HUES48 (cell line): Measurements from ENCODE around the gene THSD4.
"Not testable (repeated sequence)": the region's sequence is repeated elsewhere in the genome, so short reads cannot be mapped to it uniquely, and the experiment has no call there.

Experiments
- H3K27ac ChIP-seq: one replicate; pipeline ENCODE4 v1.7.0; 2013; ENCODE audit warnings: low read depth, low read length, inconsistent platforms
- H3K27me3 ChIP-seq: 2 replicates; pipeline ENCODE4 v1.6.1; 2013; ENCODE audit warnings: mild to moderate bottlenecking, low read length; ENCODE audit not compliant: control insufficient read depth, insufficient read depth
- H3K36me3 ChIP-seq: 2 replicates; pipeline ENCODE4 v1.6.1; 2013; ENCODE audit warnings: low read length; ENCODE audit not compliant: control insufficient read depth, insufficient read depth
- H3K4me1 ChIP-seq: 2 replicates; pipeline ENCODE4 v1.6.1; 2013; ENCODE audit warnings: mild to moderate bottlenecking, low read length; ENCODE audit not compliant: control insufficient read depth, insufficient read depth
- H3K4me3 ChIP-seq: 2 replicates; pipeline ENCODE4 v1.5.1; 2013; ENCODE audit warnings: mild to moderate bottlenecking, low read depth, low read length
- H3K9ac ChIP-seq: 2 replicates; pipeline ENCODE4 v1.6.1; 2013; ENCODE audit warnings: mild to moderate bottlenecking, low read depth, low read length, moderate library complexity
- H3K9me3 ChIP-seq: 2 replicates; pipeline ENCODE4 v1.6.1; 2013; ENCODE audit warnings: low read length; ENCODE audit not compliant: control insufficient read depth, insufficient read depth

THSD4 gene

DNA sequence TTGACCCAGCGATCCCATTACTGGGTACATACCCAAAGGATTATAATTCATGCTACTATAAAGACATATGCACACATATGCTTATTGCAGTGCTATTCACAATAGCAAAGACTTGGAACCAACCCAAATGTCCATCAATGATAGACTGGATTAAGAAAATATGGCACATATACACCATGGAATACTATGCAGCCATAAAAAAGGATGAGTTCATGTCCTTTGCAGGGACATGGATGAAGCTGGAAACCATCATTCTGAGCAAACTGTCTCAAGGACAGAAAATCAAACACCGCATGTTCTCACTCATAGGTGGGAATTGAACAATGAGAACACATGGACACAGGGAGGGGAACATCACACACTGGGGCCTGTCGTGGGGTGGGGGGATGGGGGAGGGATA is 286.5 kb downstream of the THSD4 start:
- not testable (repeated sequence) for H3K4me1 ChIP-seq, H3K27ac ChIP-seq, H3K9ac ChIP-seq, H3K4me3 ChIP-seq, H3K9me3 ChIP-seq, H3K27me3 ChIP-seq, H3K36me3 ChIP-seq

DNA sequence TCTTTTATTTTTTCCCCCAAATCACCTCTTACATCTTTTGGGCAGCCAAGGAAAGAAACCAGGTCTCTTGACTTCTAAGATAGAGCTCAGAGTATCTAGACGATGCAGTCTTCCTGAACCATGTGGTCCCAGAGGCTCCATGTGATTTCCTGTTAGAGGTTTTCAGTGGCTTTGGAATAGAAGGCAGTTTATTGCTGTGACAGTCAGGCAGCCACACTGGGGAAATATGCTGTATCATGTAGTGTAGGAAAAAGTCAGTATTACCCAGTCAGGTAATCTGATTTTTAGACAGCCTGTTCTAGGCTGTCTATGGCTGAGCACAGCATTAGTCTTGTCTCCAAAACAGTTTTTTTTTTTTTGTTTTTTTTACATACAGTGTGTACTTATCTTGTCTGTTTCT is 294.3 kb downstream of the THSD4 start:
- Histone ChIP-seq H3K36me3 (no peaks in the 10 kb centered on the region), H3K4me3 (no peak overlapping the region), H3K27ac (no peak overlapping the region), H3K9me3 (no peaks in the 10 kb centered on the region), H3K4me1 (peaks cover 10% of the 10 kb centered on the region; the same call in 1 of the 2 replicates), H3K9ac (no peak overlapping the region), H3K27me3 (no peaks in the 10 kb centered on the region)

DNA sequence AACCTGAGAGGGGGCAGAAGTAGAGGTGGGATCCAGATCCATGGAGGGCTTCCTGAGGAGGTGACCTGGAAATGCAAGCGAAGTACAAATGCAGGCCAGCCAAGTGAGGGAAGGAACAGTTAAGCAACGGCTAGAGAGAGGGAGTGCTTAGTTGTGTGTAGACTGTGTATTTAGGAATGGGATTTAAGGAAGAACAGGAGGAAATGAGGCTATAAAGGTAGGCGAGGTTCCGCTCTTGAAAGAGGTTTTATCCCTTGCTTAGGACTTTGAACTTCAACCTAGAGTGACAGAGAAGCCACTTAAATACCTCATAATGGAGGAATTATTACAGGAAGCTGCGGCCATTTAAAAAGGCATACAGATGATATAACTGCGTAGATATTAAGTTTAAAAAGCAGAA is 295.1 kb downstream of the THSD4 start:
- H3K9me3 ChIP-seq, result no peaks in the 10 kb centered on the region
- peaks cover 14% of the 10 kb centered on the region for H3K4me1 ChIP-seq
- H3K36me3 ChIP-seq, result no peaks in the 10 kb centered on the region
- H3K4me3 ChIP-seq, result no peak overlapping the region
- H3K27ac ChIP-seq, result no peak overlapping the region
- H3K27me3 ChIP-seq, result no peaks in the 10 kb centered on the region
- H3K9ac ChIP-seq, result no peak overlapping the region

DNA sequence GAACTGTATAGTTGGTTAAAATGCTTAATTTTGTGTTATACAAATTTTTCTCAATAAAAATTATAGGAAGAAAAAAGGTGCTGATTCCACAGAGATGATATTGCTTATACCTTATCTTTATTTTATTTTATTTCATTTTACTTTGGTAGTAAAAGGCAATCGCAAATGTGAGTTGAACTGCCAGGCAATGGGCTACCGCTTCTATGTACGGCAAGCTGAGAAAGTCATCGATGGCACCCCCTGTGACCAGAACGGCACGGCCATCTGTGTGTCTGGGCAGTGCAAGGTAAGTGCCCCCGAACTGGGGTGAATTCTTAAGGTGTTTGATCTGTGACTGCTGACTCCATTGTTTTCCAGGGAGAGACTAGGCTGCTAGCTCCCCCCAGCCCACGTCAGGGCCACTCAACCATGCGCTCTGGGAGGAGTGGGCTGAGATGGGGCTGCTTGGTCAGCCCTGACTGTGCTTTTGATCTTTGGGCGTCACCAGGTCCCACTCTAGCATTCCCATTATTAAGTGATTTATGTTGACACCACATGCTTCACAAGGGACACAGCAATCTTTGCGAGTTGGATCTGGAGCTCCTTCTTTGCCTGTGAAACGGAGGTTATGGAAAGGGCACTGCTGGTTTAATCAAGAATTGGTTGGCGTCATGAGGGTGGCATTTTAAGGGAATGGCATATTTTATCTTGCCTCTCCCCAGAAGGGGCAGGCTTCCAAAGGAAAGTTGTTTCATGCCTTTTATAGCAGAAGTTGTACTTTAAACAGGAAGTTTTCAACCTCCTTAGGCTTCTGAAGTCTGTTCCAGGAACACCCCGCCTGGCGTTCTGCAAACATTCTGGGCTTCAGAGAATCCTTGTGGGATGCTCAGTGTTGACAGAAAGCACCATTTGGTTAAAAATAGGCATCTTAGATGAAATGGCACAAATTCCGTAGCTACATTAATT is 296.5 kb downstream of the THSD4 start:
- peaks cover 14% of the 10 kb centered on the region for H3K4me1 ChIP-seq
- H3K4me3 ChIP-seq, result no peak overlapping the region
- H3K36me3 ChIP-seq, result no peaks in the 10 kb centered on the region
- H3K27ac ChIP-seq, result no peak overlapping the region
- H3K27me3 ChIP-seq, result no peaks in the 10 kb centered on the region
- H3K9me3 ChIP-seq, result no peaks in the 10 kb centered on the region
- no peak overlapping the region for H3K9ac ChIP-seq

DNA sequence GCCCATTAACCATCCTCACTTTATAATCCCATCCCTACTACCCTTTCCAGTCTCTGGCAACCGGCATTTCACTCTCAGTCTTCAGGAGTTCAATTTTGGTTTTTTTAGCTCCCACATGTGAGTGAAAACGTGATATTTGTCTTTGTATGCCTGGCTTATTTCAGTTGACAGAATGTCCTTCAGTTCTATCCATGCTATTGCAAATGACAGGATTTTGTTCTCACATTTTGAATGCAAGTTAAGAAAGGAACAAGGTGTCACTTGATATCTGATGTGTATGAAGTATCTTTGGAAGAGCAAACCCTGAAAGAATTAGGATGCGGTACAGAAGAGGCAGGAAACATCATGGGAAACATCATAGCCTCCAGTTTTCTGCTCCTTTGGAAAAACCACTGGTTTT is 298.1 kb downstream of the THSD4 start:
- Histone ChIP-seq H3K27me3 (no peaks in the 10 kb centered on the region), H3K4me3 (no peak overlapping the region), H3K36me3 (no peaks in the 10 kb centered on the region), H3K9me3 (no peaks in the 10 kb centered on the region), H3K27ac (no peak overlapping the region), H3K9ac (no peak overlapping the region), H3K4me1 (peaks cover 4% of the 10 kb centered on the region; the same call in 1 of the 2 replicates)

DNA sequence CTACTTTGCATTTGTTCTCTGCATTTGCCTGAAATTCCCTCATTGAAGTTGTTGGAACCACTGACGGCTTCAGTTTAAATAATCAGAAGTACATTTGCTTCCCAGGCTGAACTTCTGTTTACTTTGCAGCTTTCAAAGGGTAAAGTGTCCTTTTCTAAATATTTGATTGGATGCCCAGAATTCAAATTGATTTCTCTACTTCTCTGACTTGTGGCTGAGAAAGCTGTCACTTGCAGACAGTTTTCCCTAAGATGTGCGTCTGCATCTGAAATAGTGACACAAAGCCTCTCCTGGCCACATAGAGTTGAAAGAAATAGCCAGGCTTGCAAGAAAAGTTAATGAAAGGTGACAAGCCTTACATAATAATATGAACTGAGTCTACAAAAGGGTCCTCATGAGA is 299.6 kb downstream of the THSD4 start:
- Histone ChIP-seq H3K36me3 (no peaks in the 10 kb centered on the region), H3K9ac (no peak overlapping the region), H3K4me3 (no peak overlapping the region), H3K27me3 (no peaks in the 10 kb centered on the region), H3K9me3 (no peaks in the 10 kb centered on the region), H3K27ac (no peak overlapping the region), H3K4me1 (peaks cover 4% of the 10 kb centered on the region; the same call in 1 of the 2 replicates)

DNA sequence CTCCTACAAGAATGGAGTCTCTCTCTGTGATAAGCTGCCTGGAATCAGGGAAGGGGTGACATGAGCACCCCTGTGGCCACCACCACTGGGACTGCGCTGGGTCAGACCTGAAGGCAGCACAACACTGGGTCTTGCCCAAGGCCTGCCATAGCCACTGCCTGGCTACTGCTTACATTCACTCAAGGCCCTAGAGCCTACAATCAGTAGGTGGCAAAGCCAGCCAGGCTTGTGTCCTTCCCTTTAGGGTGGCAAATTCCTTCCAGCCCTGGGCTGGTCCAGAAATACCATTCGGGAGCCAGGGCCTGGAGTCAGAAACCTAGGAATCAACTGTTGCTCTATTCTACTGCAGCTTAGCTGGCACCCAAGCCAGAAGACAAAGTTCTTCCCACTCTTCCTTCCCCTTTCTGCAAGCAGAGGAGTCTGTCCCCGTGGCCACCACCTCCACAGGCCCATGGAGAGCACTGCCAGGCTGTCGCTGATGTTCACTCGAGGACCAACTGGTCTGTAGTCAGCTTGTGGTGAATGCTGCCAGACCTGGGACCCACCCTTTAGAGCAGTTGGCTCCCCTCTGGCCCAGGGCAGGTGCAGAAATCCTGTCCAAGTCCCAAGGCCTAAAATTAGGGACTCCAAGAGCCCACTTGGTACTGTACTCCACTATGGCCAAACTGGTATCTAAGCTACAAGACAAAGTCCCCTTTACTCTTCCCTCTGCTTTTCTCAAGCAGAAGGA is 307.4 kb downstream of the THSD4 start:
- H3K4me3 ChIP-seq, result no peak overlapping the region
- H3K27me3 ChIP-seq, result no peaks in the 10 kb centered on the region
- no peaks in the 10 kb centered on the region for H3K36me3 ChIP-seq
- H3K9me3 ChIP-seq, result no peaks in the 10 kb centered on the region
- no peak overlapping the region for H3K27ac ChIP-seq
- no peaks in the 10 kb centered on the region for H3K4me1 ChIP-seq
- no peak overlapping the region for H3K9ac ChIP-seq

DNA sequence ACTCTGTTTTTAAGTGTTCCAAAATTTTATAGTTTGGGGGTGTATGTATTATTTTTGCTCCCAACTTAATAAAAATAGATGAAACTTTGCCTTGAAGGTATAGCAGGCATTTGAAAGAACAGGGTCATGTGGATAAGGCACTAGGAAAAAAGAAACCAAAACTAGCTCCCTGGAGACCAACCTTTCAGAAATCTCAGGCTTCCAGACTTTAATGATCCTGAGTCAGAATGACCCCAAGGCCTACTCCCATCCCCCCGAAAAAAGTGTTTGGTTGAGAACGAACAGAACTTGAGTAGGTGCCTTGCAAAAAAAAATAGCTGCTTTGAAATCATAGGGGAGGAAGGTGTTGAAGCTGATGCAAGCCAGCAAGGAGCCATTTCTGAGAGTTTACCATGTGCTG is 309.5 kb downstream of the THSD4 start:
- Histone ChIP-seq H3K4me1 (peaks cover 9% of the 10 kb centered on the region; the same call in 1 of the 2 replicates), H3K36me3 (no peaks in the 10 kb centered on the region), H3K9me3 (no peaks in the 10 kb centered on the region), H3K4me3 (no peak overlapping the region), H3K9ac (no peak overlapping the region), H3K27me3 (no peaks in the 10 kb centered on the region), H3K27ac (no peak overlapping the region)

DNA sequence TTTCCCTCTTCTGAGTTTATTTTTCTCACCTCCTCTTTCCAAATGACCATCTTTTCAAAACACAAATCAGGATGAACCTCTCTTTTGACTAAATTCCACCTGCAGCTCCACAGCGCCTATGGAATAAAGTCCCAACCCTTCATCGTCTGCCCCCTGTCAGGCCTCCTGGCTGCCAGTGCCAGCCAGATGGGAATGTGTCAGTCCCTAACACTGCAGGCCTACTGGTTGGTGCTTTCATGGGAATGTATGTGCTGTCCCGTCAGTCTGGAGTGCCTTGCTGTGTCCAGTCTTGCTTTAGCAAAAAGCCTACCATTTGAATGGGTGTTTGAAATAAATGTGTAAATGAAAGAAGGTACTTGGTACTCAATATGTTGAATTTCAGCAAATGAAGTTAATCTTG is 310.1 kb downstream of the THSD4 start:
- H3K4me3 ChIP-seq, result no peak overlapping the region
- H3K36me3 ChIP-seq, result no peaks in the 10 kb centered on the region
- H3K9ac ChIP-seq, result no peak overlapping the region
- H3K9me3 ChIP-seq, result no peaks in the 10 kb centered on the region
- H3K27me3 ChIP-seq, result no peaks in the 10 kb centered on the region
- peaks cover 13% of the 10 kb centered on the region for H3K4me1 ChIP-seq
- no peak overlapping the region for H3K27ac ChIP-seq

DNA sequence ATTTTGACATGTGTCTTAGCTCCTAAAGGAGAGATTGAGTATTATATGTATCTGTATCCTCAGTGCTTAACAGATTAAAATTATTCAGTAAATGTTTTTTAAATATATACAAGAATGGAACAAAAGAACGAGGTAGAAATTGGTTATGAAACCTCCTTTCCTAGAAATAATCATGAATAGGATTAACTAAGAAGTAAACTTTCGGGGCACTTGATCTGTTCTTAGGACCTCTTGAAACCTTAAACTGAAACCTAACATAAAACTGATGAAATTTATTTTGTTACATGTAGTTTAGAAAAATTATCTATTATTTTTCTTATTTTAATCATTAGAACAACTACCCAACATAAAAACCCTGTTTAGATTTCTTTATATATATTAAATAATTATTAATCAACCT is 311.5 kb downstream of the THSD4 start:
- Histone ChIP-seq H3K27ac (no peak overlapping the region), H3K4me1 (peaks cover 23% of the 10 kb centered on the region), H3K9ac (no peak overlapping the region), H3K4me3 (no peak overlapping the region), H3K36me3 (no peaks in the 10 kb centered on the region), H3K9me3 (no peaks in the 10 kb centered on the region), H3K27me3 (no peaks in the 10 kb centered on the region)

DNA sequence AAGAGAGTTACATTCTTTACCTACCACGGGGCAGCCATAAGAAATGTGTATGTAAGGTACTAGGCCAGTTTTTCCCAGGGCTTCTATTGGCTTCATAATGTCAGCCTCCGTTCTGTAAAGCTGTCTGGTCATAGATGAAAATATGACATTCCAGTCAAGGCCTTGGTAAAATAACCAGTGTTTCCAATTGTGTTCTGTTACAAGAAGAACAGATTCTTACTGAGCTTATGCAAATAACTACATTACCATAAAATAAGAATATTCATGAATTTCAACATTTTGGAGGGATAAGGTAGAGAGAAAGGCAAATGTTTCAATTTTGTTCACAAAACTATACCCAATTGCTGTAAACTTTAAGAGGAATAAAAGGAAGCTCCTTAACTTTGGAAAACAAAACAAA is 315.5 kb downstream of the THSD4 start:
- H3K4me1 ChIP-seq, result peaks cover 27% of the 10 kb centered on the region
- H3K9me3 ChIP-seq, result no peaks in the 10 kb centered on the region
- no peak overlapping the region for H3K9ac ChIP-seq
- no peak overlapping the region for H3K4me3 ChIP-seq
- H3K27ac ChIP-seq, result no peak overlapping the region
- H3K27me3 ChIP-seq, result no peaks in the 10 kb centered on the region
- no peaks in the 10 kb centered on the region for H3K36me3 ChIP-seq
